Activated CD8-positive, alpha-beta memory T cell treated with anti-CD3 and anti-CD28 coated beads, Interleukin-2, amount 50 U/mL, for 1 hour (primary cell): ENCODE results near the gene TNFSF9.

Source experiments
- DNase-seq: peaks from one replicate; pipeline ENCODE4 v3.0.0-alpha.2; 2020; ENCODE audit errors: extremely low read depth

TNFSF9 gene

DNA sequence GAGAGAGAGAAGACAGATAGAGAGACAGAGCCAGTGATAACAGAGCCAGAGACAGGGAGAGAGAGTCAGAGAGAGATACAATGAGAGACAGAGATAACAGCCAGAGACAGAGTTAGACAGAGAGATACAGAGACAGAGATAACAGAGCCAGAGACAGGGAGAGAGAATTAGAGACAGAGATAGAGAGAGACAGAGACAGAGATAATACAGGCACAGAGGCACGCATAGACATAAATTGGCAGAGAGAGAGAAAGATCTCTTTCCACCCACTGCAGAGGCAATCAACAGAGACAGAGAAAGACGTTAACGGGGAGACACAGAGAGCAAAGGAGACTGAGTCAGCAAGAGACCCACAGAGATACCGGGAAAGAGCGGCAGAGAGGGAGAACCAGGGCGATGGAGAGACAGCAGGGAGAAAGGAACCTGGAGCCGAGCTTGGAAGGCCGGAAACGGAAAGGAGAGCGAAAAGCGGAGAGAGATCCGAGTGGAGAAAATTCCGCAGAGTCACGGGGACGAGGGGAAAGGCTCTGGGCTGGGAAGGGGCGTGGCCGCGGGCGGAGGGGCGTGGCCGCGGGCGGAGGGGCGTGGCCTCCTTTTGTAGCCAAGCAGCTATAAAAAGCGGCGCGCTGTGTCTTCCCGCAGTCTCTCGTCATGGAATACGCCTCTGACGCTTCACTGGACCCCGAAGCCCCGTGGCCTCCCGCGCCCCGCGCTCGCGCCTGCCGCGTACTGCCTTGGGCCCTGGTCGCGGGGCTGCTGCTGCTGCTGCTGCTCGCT lies at the start of gene TNFSF9:
TSS of gene TNFSF9 (plus strand) at position 641 of the 777 bp plus-strand sequence. CDS start at position 652, 11 bp downstream.
- DNase-seq = peak; percentile 70

GRCh38 chr19:6481541-6482342 lies 49.1 kb upstream of the TNFSF9 start, which contains the start of gene DENND1C:
TSS of gene DENND1C (minus strand) at chr19:6481787. CDS start at chr19:6481695, 92 bp downstream.
- no peak for DNase-seq

DNA sequence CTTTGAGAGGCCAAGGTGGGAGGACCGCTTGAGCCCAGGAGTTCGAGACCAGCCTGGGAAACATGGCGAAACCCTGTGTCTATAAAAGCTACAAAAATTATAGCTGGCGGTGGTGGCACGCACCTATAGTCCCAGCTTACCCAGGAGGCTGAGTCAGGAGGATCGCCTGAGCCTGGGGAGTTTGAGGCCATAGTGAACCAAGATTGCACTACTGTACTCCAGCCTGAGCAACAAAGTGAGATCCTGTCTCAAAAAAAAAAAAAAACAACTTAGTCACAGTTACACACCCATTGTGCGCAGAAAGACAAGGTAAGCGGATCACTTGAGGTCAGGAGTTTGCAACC lies 48.5 kb upstream of the TNFSF9 start:
- DNase-seq = no peak

DNA sequence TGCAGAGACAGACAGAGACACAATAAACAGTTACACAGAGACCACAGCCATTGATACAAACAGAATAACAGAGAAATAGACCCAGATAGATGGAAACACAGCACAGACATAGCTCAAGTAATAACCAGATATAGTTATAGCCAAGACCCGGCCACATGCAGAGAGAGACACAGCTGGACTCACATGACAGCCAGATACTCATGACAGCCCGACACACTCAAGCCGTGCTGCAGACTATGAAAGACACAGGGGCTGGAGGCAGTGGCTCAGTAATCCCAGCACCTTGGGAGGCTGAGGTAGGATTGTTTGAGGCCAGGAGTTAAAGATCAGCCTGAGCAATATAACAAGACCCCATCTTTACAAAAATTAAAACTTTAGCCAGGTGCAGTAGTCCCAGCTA lies 47.6 kb upstream of the TNFSF9 start:
- DNase-seq = no peak

- DNase-seq = no peak
Observed at GRCh38 chr19:6484230-6484629, 46.6 kb upstream of the TNFSF9 start.

GRCh38 chr19:6484831-6485230 lies 46.0 kb upstream of the TNFSF9 start:
- no peak for DNase-seq

DNA sequence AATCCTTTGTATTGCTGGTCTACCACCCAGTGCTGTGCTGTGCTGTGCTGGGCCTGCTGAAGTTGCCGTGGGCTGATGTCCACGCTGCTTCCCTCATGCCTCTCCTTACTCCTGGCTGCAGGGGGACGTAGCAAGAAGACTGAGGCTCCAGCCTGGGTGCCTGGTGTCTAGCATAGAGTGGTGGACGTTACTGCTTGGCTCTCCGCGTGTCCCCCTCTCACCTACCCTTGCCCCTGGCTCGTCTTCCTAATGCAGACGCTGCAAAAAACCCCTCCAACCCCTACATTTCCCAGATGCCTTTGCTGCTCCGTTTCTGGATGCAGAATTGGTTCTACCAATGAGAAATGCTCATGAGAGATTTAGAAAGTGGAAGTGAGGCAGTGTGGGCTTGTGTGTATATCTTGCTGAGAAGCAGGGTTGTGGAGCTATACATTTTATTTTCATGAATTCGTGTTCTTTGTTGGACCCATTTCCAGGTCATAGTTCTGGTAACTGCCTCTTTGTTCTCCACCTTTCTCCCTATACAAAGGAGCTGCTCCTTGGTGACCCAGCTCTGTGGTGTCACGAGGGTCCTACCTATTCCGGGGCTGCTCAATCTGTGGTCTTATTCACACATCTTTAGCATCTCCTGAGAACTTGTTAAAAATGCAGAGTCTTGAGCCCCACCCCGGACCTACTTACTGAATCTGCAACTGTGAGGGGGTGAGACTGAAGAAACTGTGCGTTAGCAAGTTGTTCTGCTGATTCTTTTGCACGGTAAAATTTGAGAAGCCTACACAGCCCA lies 41.4 kb upstream of the TNFSF9 start:
- DNase-seq = no peak

- DNase-seq = no peak
Observed at GRCh38 chr19:6490134-6490533, 40.7 kb upstream of the TNFSF9 start.

- no peak for DNase-seq
Observed at GRCh38 chr19:6491802-6492592, 38.8 kb upstream of the TNFSF9 start.

GRCh38 chr19:6494438-6495036 lies 36.3 kb upstream of the TNFSF9 start:
- DNase-seq = no peak

- no peak for DNase-seq
Observed at GRCh38 chr19:6495947-6496346, 34.9 kb upstream of the TNFSF9 start.

GRCh38 chr19:6498294-6499036 lies 32.4 kb upstream of the TNFSF9 start:
- no peak for DNase-seq

DNA sequence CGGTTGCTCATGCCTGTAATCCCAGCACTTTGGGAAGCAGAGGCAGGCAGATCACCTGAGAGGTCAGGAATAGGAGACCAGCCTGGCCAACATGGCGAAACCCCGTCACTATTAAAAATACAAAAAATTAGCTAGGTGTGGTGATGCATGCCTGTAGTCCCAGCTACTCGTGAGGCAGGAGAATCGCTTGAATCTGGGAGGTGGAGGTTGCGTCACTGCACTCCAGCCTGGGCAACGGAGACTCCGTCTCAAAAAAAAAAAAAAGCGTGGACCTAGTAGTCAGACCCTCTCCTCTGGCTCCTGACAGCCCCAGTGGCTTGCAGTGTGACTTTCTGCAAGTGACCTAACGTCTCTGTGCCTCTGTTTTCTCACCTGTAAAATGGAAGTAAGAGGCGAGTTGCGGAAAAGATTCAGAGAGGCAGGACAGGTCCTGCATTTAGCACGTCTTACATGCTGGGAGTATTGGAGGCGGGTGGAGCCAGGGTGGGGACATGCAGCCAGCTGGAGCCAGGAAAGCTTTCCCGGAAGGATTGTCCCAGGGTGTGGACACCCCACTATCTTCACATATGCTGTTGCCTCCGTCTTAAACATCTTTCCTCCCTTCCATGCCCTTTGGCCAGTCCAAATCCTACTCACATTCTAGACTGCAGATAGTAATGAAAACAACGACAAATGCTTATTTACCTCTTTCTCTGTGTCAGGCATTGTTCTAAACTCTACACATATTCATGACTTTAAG lies 31.6 kb upstream of the TNFSF9 start:
- no peak for DNase-seq

- no peak for DNase-seq
Observed at GRCh38 chr19:6500837-6501739, 29.7 kb upstream of the TNFSF9 start.

DNA sequence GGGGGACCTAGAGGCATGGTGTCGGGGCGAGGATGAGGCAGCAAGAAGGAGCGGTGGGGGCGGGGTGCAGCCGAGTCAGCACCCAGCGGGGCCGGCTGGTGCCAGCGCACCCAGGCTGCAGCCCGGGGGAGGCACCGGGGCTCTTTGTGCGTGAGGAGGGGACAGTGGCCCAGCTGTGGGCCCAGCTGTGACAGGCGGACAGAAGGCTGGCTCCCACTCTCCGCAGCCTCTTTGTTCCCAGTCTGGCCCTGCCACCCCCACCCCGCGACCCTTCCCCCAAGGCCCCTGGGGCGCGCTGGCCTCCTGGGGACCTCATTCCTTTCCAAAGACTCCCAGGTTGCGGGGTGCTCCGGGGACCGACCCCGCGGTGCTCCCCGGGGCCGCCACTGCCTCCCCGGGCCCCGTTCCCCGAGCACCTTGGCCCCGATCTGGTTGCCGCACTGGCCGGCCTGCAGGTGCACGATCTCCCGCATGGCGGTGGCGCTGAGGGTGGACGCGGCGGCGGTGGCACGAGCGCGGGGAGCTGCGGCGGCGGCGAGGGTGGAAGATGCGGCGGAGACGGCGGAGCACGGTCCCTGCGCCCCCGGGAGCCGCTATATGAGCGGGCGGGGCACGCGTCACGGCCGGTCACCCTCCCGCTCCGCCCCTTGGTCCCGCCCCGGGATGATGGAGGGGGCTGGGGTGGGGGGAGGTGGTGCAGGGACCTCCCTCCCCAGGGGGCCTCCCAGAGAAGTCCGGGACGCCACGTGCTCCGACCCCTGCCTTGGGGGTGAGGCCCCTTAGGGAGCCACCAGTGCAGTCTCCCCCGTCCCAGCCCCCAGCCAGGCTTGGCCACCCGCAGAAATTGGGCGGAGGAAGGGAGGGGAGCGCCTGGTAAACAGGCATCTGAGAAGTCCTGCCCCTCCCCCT lies 28.8 kb upstream of the TNFSF9 start, which contains the start of gene TUBB4A:
TSS of gene TUBB4A (minus strand) at position 570 of the 909 bp plus-strand sequence. CDS start at position 473, 97 bp downstream.
- DNase-seq = no peak

DNA sequence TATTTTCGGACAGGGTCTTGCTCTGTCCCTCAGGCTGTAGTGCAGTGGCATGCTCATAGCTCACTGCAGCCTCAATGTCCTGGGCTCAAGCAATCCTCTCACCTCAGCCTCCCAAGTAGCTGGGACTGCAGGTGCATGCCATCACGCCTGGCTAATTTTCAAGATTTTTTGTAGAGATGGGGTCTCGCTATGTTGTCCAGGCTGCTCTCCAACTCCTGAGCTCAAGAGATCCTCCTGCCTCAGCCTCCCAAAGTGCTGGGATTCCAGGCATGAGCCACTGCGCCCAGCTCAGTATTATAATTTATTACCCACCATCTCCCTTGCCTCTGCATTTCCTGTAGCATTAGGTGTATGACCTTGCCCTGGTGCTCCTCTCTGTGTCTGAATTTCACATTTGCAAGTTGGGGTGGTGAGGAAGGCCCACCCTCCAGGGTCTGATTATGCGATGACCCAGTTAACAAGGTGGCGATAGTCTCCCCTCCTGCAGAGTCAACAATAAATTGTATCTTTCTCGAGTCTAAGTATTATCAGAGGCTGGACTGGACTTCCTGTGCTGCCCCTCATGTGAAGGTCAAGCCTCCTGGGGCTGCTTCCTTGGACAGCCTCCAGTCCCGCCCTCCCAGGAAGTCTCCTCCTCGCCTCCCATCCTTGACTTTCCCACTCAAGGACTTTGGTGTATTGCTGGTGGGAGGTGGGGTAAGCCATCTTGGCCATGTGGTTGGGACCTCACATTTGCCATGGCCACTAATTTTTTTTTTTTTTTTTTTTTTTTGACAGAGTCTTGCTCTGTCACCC lies 27.2 kb upstream of the TNFSF9 start:
- DNase-seq = no peak
